ENCODE measurements around the gene EBP.

EBP gene

GRCh38 chrX:48480583-48480982, 41.0 kb upstream of the EBP start:
- DNase-seq (ENCODE audit: low read depth), result no peak
- TF ChIP-seq CTCF (IDR thresholded peaks at IDR 0.05; ENCODE audit: control insufficient read depth, insufficient read depth, low read depth, low read length, missing control alignments), result no peak
- H3K4me3 ChIP-seq (ENCODE audit: control insufficient read depth, low read depth, low read length), result no peak overlapping the region

- TF ChIP-seq CTCF (IDR thresholded peaks at IDR 0.05; ENCODE audit: control insufficient read depth, insufficient read depth, low read depth, low read length, missing control alignments), result no peak
- no peak overlapping the region for H3K4me3 ChIP-seq (ENCODE audit: control insufficient read depth, low read depth, low read length)
- no peak for DNase-seq (ENCODE audit: low read depth)
Measured at GRCh38 chrX:48482526-48482925, 39.1 kb upstream of the EBP start.

GRCh38 chrX:48487362-48487798, 34.2 kb upstream of the EBP start:
- DNase-seq (ENCODE audit: low read depth), result peak; percentile 97
- H3K4me3 ChIP-seq (ENCODE audit: control insufficient read depth, low read depth, low read length), result no peak overlapping the region

DNA sequence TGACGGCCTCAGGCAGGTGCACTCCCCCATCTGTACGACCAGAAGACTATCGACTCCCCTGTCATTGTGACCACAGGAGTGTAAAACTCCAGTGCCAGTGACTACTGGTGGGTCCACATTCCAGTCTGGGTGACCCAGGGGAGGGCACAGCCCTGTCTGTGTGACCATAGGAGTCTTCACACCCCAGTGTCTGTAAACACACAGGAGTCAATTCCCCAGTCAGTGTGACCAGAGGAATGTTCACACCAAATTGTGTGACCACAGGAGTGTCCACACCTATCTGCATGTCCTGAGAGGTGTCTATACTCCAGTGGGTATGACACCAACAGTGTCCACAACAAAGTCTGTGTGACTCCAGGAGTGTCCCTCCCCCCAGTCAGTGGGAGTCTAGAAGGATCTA, 33.6 kb upstream of the EBP start:
- no peak overlapping the region for H3K4me3 ChIP-seq (ENCODE audit: control insufficient read depth, low read depth, low read length)
- no peak for TF ChIP-seq CTCF (IDR thresholded peaks at IDR 0.05; ENCODE audit: control insufficient read depth, insufficient read depth, low read depth, low read length, missing control alignments)
- no peak for DNase-seq (ENCODE audit: low read depth)

More at GRCh38 chrX:48487362-48487798, 34.2 kb upstream of the EBP start:
- TF ChIP-seq CTCF (IDR thresholded peaks at IDR 0.05; ENCODE audit: control insufficient read depth, insufficient read depth, low read depth, low read length, missing control alignments), result no peak

DNA sequence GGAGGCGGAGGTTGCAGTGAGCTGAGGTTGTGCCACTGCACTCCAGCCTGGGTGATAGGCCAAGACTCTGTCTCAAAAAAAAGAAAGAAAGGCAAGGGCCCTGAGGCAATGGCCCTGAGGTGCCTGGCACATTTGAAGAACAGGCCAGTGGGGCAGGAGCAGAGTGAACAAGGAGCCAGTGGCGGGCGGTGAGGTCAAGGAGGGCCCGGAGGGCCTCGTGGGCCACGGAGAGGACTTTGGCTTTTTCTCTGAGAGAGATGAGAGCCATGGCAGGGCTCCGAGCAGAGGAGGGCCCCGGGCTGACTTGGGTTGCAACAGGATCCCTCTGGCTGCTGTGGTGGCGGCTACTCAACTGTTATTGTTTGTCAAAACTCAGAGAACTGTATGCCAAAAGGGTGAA, 32.3 kb upstream of the EBP start:
- no peak for TF ChIP-seq CTCF (IDR thresholded peaks at IDR 0.05; ENCODE audit: control insufficient read depth, insufficient read depth, low read depth, low read length, missing control alignments)

DNA sequence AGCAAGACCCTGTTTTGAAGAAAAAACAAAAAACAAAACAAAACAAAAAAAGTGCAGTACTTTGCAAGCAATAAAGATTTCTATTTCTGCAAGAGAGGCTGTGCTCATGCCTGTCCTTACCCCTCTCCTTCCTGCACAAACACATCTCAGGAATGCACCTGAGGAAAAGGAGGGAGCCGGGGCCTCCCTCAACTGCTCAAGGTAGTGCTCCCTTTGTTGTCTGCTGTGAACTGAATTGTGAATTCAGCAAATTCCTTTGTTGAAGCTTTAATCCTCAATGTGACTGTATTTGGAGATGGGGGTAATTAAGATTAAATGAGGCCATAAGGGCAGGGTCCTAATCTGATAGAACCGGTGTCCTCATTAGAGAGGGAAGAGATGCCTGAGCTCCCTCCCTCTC, 31.7 kb upstream of the EBP start:
- no peak for DNase-seq (ENCODE audit: low read depth)
- no peak for TF ChIP-seq CTCF (IDR thresholded peaks at IDR 0.05; ENCODE audit: control insufficient read depth, insufficient read depth, low read depth, low read length, missing control alignments)
- no peak overlapping the region for H3K4me3 ChIP-seq (ENCODE audit: control insufficient read depth, low read depth, low read length)

More for the DNA sequence above, 32.3 kb upstream of the EBP start:
- no peak overlapping the region for H3K4me3 ChIP-seq (ENCODE audit: control insufficient read depth, low read depth, low read length)
- DNase-seq (ENCODE audit: low read depth), result no peak

DNA sequence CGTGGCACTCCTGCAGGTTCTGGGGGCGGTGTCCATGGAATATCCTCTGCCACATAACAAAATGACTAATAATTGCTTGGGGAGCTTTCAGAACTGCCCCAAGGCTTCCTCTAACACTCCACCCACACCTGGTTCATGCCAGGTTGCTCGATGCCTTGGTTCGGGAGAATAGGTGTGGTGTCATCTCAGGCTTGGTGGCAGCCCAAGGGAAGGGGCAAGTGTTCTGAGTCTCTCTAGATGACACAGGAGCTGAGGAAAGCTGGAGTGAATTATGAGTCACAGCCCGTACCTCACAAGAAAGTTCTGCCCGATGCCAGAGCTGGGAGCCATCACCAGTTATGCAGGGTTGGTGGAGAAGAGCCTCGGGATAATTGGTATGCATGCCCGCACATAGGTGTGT, 30.9 kb upstream of the EBP start:
- no peak for DNase-seq (ENCODE audit: low read depth)
- TF ChIP-seq CTCF (IDR thresholded peaks at IDR 0.05; ENCODE audit: control insufficient read depth, insufficient read depth, low read depth, low read length, missing control alignments), result no peak
- no peak overlapping the region for H3K4me3 ChIP-seq (ENCODE audit: control insufficient read depth, low read depth, low read length)

Data from AG09309 (cell line).